A673 (cell line): ENCODE data around the gene RNASE8. TPM values are rescaled to one million over a fixed set of nuclear protein-coding genes. Genes with fewer than 3 reads are reported as not detected.

Experiments used
- BruUV-seq: library from RNA; stranded (reverse); fragments of 400-500 nt; replicated peaks from 2 replicates; lab custom pipeline; 2021; lab: Mats Ljungman, UMichigan
- CTCF ChIA-PET: fragments of 300-600 bp; sonication (Branson Sonifier 250); formaldehyde crosslinking; loops from one replicate; lab custom pipeline; 2022; ENCODE audit warnings: antibody characterized with exemption; lab: Charles Lee
- POLR2A ChIA-PET: fragments of 300-600 bp; sonication (Branson Sonifier 250); formaldehyde crosslinking; loops from one replicate; lab custom pipeline; 2022; ENCODE audit warnings: antibody characterized with exemption; ENCODE audit not compliant: low non-redundant PET; lab: Charles Lee
- DNase-seq: peaks from one replicate; pipeline ENCODE4 v3.0.0-alpha.2; 2015; ENCODE audit warnings: low spot score
- H3K27ac ChIP-seq: fragments of 200-600 bp; sonication (generic); 2 replicates; pipeline ENCODE4 v1.5.1; 2016; ENCODE audit warnings: mixed run types, low read depth, mild to moderate bottlenecking, mixed read lengths, antibody characterized with exemption, low read length; ENCODE audit not compliant: poor library complexity, severe bottlenecking
- H3K27me3 ChIP-seq: fragments of 200-600 bp; sonication (generic); replicated peaks from 2 replicates; pipeline ENCODE4 v1.6.1; 2017; ENCODE audit warnings: mixed run types, low read depth, mild to moderate bottlenecking, mixed read lengths, antibody characterized with exemption, low read length; ENCODE audit not compliant: insufficient read depth, poor library complexity
- H3K36me3 ChIP-seq: fragments of 200-600 bp; sonication (generic); 2 replicates; pipeline ENCODE4 v1.6.1; 2016; ENCODE audit warnings: mixed run types, mild to moderate bottlenecking, mixed read lengths, antibody characterized with exemption, low read length; ENCODE audit not compliant: insufficient read depth, poor library complexity, severe bottlenecking
- H3K4me1 ChIP-seq: fragments of 200-600 bp; sonication (generic); 2 replicates; pipeline ENCODE4 v1.6.1; 2017; ENCODE audit warnings: mixed run types, mild to moderate bottlenecking, mixed read lengths, antibody characterized with exemption, low read length; ENCODE audit not compliant: insufficient read depth, poor library complexity, severe bottlenecking
- H3K4me3 ChIP-seq: fragments of 200-600 bp; sonication (generic); 2 replicates; pipeline ENCODE4 v1.5.1; 2016; ENCODE audit warnings: low read depth, mixed run types, mild to moderate bottlenecking, mixed read lengths, low read length; ENCODE audit not compliant: poor library complexity, severe bottlenecking
- H3K9me3 ChIP-seq: fragments of 200-600 bp; sonication (generic); 2 replicates; pipeline ENCODE4 v1.6.1; 2016; ENCODE audit warnings: mixed run types, low read depth, mild to moderate bottlenecking, mixed read lengths, antibody characterized with exemption, low read length; ENCODE audit not compliant: poor library complexity, severe bottlenecking
- CTCF ChIP-seq: fragments of 300-800, 200-600 bp; sonication (generic); conservative IDR thresholded peaks from 2 replicates; pipeline ENCODE4 v1.5.1; 2017; ENCODE audit warnings: low read depth, mild to moderate bottlenecking, antibody characterized with exemption, low read length, moderate library complexity, mixed read lengths
- EZH2 ChIP-seq: fragments of 200-600 bp; sonication (generic); IDR thresholded peaks from 2 replicates; pipeline ENCODE4 v1.6.1; 2017; ENCODE audit warnings: borderline replicate concordance, low read depth, mild to moderate bottlenecking, mixed read lengths, antibody characterized with exemption, low read length; ENCODE audit not compliant: poor library complexity, severe bottlenecking
- intact Hi-C: fragments of 100-400 bp; cut with micrococcal nuclease; formaldehyde crosslinking; loops from one replicate; pipeline ENCODE4 v1.10.0; 2022; ENCODE audit not compliant: unreplicated experiment
- total RNA-seq: library from RNA; stranded (reverse); gene quantifications from 2 replicates; pipeline ENCODE4 v1.2.3, GENCODE V29; 2021

The RNASE8 gene
- total RNA-seq, 1 experiment from 2014 or later = not detected

- no TSS peak for BruUV-seq
- intact Hi-C loops = no loop called here
- Histone ChIP-seq H3K36me3 (peaks cover 43% of the 10 kb centered on the region), H3K4me1 (peaks cover 46% of the 10 kb centered on the region), H3K27ac (peak overlapping the region; percentile 60), H3K4me3 (peak overlapping the region; percentile 34), H3K9me3 (no peaks in the 10 kb centered on the region), H3K27me3 (no peaks in the 10 kb centered on the region)
- peak; percentile 94 for DNase-seq
- CTCF ChIA-PET = interaction anchor here (0.5 to 3.4 kb wide), 9 partner anchors 8 to 79 kb away, joined by 4 to 32 read pairs (median 10); partner anchors contain the start of gene ARHGEF40
- POLR2A ChIA-PET = interaction anchor here (0.5 to 1.0 kb wide), 2 partner anchors 22 to 25 kb away, joined by 3 to 15 read pairs; no protein-coding TSS in a partner anchor
- TF ChIP-seq EZH2 (no peak), CTCF (peak; percentile 62)
Measured at GRCh38 chr14:21093769-21094681, 36.4 kb downstream of the RNASE8 start.

- peak overlapping the region; percentile 83 for H3K27ac ChIP-seq
- H3K27me3 ChIP-seq = no peaks in the 10 kb centered on the region
- TF ChIP-seq EZH2 = no peak
- TF ChIP-seq CTCF = no peak
- POLR2A ChIA-PET = no interaction called here
- BruUV-seq = no TSS peak
- H3K4me3 ChIP-seq = no peak overlapping the region
- CTCF ChIA-PET = interaction anchor here (0.9 to 2.9 kb wide), 3 partner anchors 8 to 81 kb away, joined by 4 to 32 read pairs (median 12); no protein-coding TSS in a partner anchor
- H3K9me3 ChIP-seq = no peaks in the 10 kb centered on the region
- intact Hi-C loops = no loop called here
- no peak for DNase-seq
- peaks cover 56% of the 10 kb centered on the region for H3K4me1 ChIP-seq
- peaks cover 27% of the 10 kb centered on the region for H3K36me3 ChIP-seq
Measured at GRCh38 chr14:21095430-21096205, 38.0 kb downstream of the RNASE8 start.

- intact Hi-C loops = no loop called here
- no peak for DNase-seq
- H3K36me3 ChIP-seq = peaks cover 19% of the 10 kb centered on the region
- H3K9me3 ChIP-seq = no peaks in the 10 kb centered on the region
- peak overlapping the region; percentile 83 for H3K27ac ChIP-seq
- no peak for TF ChIP-seq CTCF
- TF ChIP-seq EZH2 = no peak
- H3K27me3 ChIP-seq = no peaks in the 10 kb centered on the region
- BruUV-seq = TSS peak; percentile 42
- CTCF ChIA-PET = interaction anchor here (2.6 kb wide), 1 partner anchor 25 kb away, joined by 12 read pairs; no protein-coding TSS in a partner anchor
- POLR2A ChIA-PET = no interaction called here
- peak overlapping the region; percentile 55 for H3K4me3 ChIP-seq
- H3K4me1 ChIP-seq = peaks cover 56% of the 10 kb centered on the region
Measured at GRCh38 chr14:21096438-21096837, 38.8 kb downstream of the RNASE8 start.
